A549 (cell line): ENCODE data around the gene SELP. TPM values are rescaled to one million over a fixed set of nuclear protein-coding genes. Genes with fewer than 3 reads are reported as not detected.

Experiments used
- ATAC-seq, 2 experiments: fragments of 200-7000 bp in 1 of 2; fragments of >200 bp in 1 of 2; cut with Nextera tagmentation in 1 of 2; cut with Tn5 transposase in 1 of 2; 3 replicates each; pipeline versions ENCODE4 v1.8.0 to v1.9.1; 2018 to 2020; ENCODE audit warnings: mild to moderate bottlenecking in 1 of 2, moderate library complexity in 1 of 2
- CTCF ChIA-PET: fragments of 300-600 bp; sonication (Branson Sonifier 250); formaldehyde crosslinking; extraction: SDS; loops from one replicate; lab custom pipeline; 2021; ENCODE audit warnings: antibody characterized with exemption, inconsistent platforms; lab: Yijun Ruan, JAX
- POLR2A ChIA-PET: fragments of 350-600 bp; formaldehyde crosslinking; extraction: SDS; loops from one replicate; lab custom pipeline; 2021; ENCODE audit warnings: antibody characterized with exemption, inconsistent platforms; lab: Yijun Ruan, JAX
- DNase-seq, 2 experiments: peaks; one replicate each; pipeline versions ENCODE4 v3.0.0 to v3.0.0-alpha.2; 2011 to 2016; ENCODE audit warnings: low read depth in 1 of 2, low spot score in 1 of 2
- FAIRE-seq: peaks from 2 replicates; lab custom pipeline; 2011; peaks lifted over from hg19 to GRCh38; lab: Jason Lieb, UNC
- H3K27ac ChIP-seq, 2 experiments: fragments of >200 bp; sonication (Bioruptor Twin); formaldehyde crosslinking; 3 replicates each; pipeline ENCODE4 v1.5.1; 2016 to 2017
- H3K4me1 ChIP-seq: fragments of >200 bp; sonication (Bioruptor Twin); formaldehyde crosslinking; 3 replicates; pipeline ENCODE4 v1.6.1; 2016
- H3K4me2 ChIP-seq: fragments of >200 bp; sonication (Bioruptor Twin); formaldehyde crosslinking; 3 replicates; pipeline ENCODE4 v1.6.1; 2016
- H3K4me3 ChIP-seq: fragments of >200 bp; sonication (Bioruptor Twin); formaldehyde crosslinking; 3 replicates; pipeline ENCODE4 v1.5.1; 2016
- H3K9me3 ChIP-seq: fragments of >200 bp; sonication (Bioruptor Twin); formaldehyde crosslinking; 3 replicates; pipeline ENCODE4 v1.6.1; 2016
- ATOH8 ChIP-seq: fragments of 250-450 bp; sonication (Bioruptor Pico); IDR thresholded peaks from 2 replicates; pipeline ENCODE4 v1.5.0; 2020; ENCODE audit warnings: low read depth, mild to moderate bottlenecking, moderate library complexity
- BCL3 ChIP-seq: fragments of >200 bp; sonication (Bioruptor Twin); formaldehyde crosslinking; IDR thresholded peaks from 3 replicates; pipeline ENCODE4 v1.6.1; 2016
- CBX2 ChIP-seq: fragments of 200-600 bp; sonication (generic); IDR thresholded peaks from 2 replicates; pipeline ENCODE4 v1.6.1; 2016; ENCODE audit warnings: low read depth, mild to moderate bottlenecking, borderline replicate concordance
- CTCF ChIP-seq: fragments of >200 bp; sonication (Bioruptor Twin); formaldehyde crosslinking; IDR thresholded peaks from 3 replicates; pipeline ENCODE4 v1.5.1; 2016
- E2F6 ChIP-seq: IDR thresholded peaks from 2 replicates; pipeline ENCODE4 v1.6.1; 2012; ENCODE audit warnings: low read depth, borderline replicate concordance
- EHF ChIP-seq: fragments of 250-450 bp; sonication (Bioruptor Pico); IDR thresholded peaks from 2 replicates; pipeline ENCODE4 v1.5.0; 2020; ENCODE audit warnings: mild to moderate bottlenecking
- EP300 ChIP-seq, 2 experiments: fragments of >200 bp; sonication (Bioruptor Twin); formaldehyde crosslinking; IDR thresholded peaks; 2 replicates in 1 of 2; 3 replicates in 1 of 2; pipeline ENCODE4 v1.6.1; 2016 to 2017
- HDAC2 ChIP-seq: fragments of 200-600 bp; sonication (generic); IDR thresholded peaks from 2 replicates; pipeline ENCODE4 v1.6.1; 2016
- HES2 ChIP-seq: fragments of >200 bp; sonication (Bioruptor Twin); formaldehyde crosslinking; IDR thresholded peaks from 2 replicates; pipeline ENCODE4 v1.6.1; 2016
- HOXB13 ChIP-seq: fragments of 250-450 bp; sonication (Bioruptor Pico); IDR thresholded peaks from 2 replicates; pipeline ENCODE4 v1.5.0; 2020; ENCODE audit warnings: low read depth, mild to moderate bottlenecking, moderate library complexity
- JUN ChIP-seq, 2 experiments: fragments of >200 bp; sonication (Bioruptor Twin); formaldehyde crosslinking; IDR thresholded peaks; 2 replicates in 1 of 2; 3 replicates in 1 of 2; pipeline ENCODE4 v1.6.1; 2016 to 2017
- MAFK ChIP-seq: fragments of 450-650 bp; IDR thresholded peaks from 2 replicates; pipeline ENCODE4 v1.6.1; 2014; ENCODE audit not compliant: partially characterized antibody
- MAZ ChIP-seq: fragments of 150-350 bp; IDR thresholded peaks from 2 replicates; pipeline ENCODE4 v1.6.1; 2014; ENCODE audit warnings: antibody characterized with exemption, low read depth, low read length, borderline replicate concordance
- NPAS2 ChIP-seq: fragments of 250-450 bp; sonication (Bioruptor Pico); IDR thresholded peaks from 2 replicates; pipeline ENCODE4 v1.8.0; 2022; ENCODE audit warnings: mild to moderate bottlenecking, moderate library complexity, borderline replicate concordance
- NR3C1 ChIP-seq: fragments of >200 bp; sonication (Bioruptor Twin); formaldehyde crosslinking; IDR thresholded peaks from 3 replicates; pipeline ENCODE4 v1.6.1; 2017
- PBX3 ChIP-seq: IDR thresholded peaks from 2 replicates; pipeline ENCODE4 v1.6.1; 2012
- RCOR1 ChIP-seq: fragments of 150-350 bp; IDR thresholded peaks from 2 replicates; pipeline ENCODE4 v1.6.1; 2014; ENCODE audit warnings: antibody characterized with exemption, low read length, low read depth
- SMC3 ChIP-seq: fragments of >200 bp; sonication (Bioruptor Twin); formaldehyde crosslinking; IDR thresholded peaks from 3 replicates; pipeline ENCODE4 v1.6.1; 2018; ENCODE audit warnings: inconsistent platforms
- SREBF2 ChIP-seq: fragments of 450-650 bp; IDR thresholded peaks from 2 replicates; pipeline ENCODE4 v1.6.1; 2014; ENCODE audit warnings: mild to moderate bottlenecking, moderate library complexity
- TFCP2L1 ChIP-seq: fragments of 250-450 bp; sonication (Bioruptor Pico); IDR thresholded peaks from 2 replicates; pipeline ENCODE4 v1.5.0; 2021; ENCODE audit warnings: mild to moderate bottlenecking
- TP53 ChIP-seq: fragments of 250-450 bp; sonication (Bioruptor Pico); IDR thresholded peaks from 2 replicates; pipeline ENCODE4 v1.5.0; 2021; ENCODE audit warnings: mild to moderate bottlenecking, moderate library complexity
- ZC3H11A ChIP-seq: fragments of 450-650 bp; IDR thresholded peaks from 2 replicates; pipeline ENCODE4 v1.6.1; 2014; ENCODE audit warnings: antibody characterized with exemption, mild to moderate bottlenecking
- ZFP36 ChIP-seq: fragments of 450-650 bp; IDR thresholded peaks from 2 replicates; pipeline ENCODE4 v1.6.1; 2014; ENCODE audit warnings: borderline replicate concordance; ENCODE audit not compliant: partially characterized antibody
- ZNF302 ChIP-seq: fragments of 250-450 bp; sonication (Bioruptor Pico); IDR thresholded peaks from 2 replicates; pipeline ENCODE4 v1.9.0; 2021; ENCODE audit warnings: inconsistent platforms, mild to moderate bottlenecking, moderate library complexity
- WGBS: methylation state at CpG from one replicate; pipeline ENCODE4 v1.1.6; 2017; ENCODE audit errors: missing lambda C conversion rate; 5-methylcytosine and 5-hydroxymethylcytosine counted together
- polyA plus RNA-seq, 4 experiments: library from polyadenylated mRNA; depleted of rRNA in 3 of 4; stranded (reverse); fragments of >200 nt; fragmentation: RNase III in 1 of 4; extraction: RNeasy Plus Mini Kit Qiagen cat#74134 plus additional on column Dnase treatment in 1 of 4; gene quantifications; 2 replicates in 3 of 4; 3 replicates in 1 of 4; pipeline ENCODE4 v1.2.3, GENCODE V29; 2011 to 2017

SELP gene
- polyA plus RNA-seq, 2 of the 4 experiments (the other 2 are of a cell fraction) = not detected

- ATAC-seq (no peak), DNase-seq (no peak), FAIRE-seq (no peak)
- H3K27ac ChIP-seq = no peak overlapping the region
- H3K4me2 ChIP-seq = no peak overlapping the region
- ChIA-PET CTCF (interaction anchor here (0.7 to 2.2 kb wide), 3 partner anchors 12 to 1091 kb away, joined by 3 to 4 read pairs (median 3); no protein-coding TSS in a partner anchor), POLR2A (no interaction called here)
- peaks cover 15% of the 10 kb centered on the region; the same call in 2 of the 3 replicates for H3K9me3 ChIP-seq
- WGBS = 0% methylated on average over 1 of the region's 1 CpG
- no peaks in the 10 kb centered on the region for H3K4me1 ChIP-seq
- TF ChIP-seq ZFP36 (no peak), EP300 (IDR thresholded peaks at IDR 0.05) (no peak), RCOR1 (no peak), CTCF (no peak), ZNF302 (no peak), JUN (IDR thresholded peaks at IDR 0.05) (no peak), NR3C1 (no peak)
- H3K4me3 ChIP-seq = no peak overlapping the region
Observed at GRCh38 chr1:169634145-169634544, 4.2 kb upstream of the SELP start.

GRCh38 chr1:169631249-169631648 lies 1.3 kb upstream of the SELP start:
- Histone ChIP-seq H3K27ac (no peak overlapping the region), H3K4me1 (no peaks in the 10 kb centered on the region), H3K4me2 (no peak overlapping the region), H3K4me3 (no peak overlapping the region), H3K9me3 (peaks cover 15% of the 10 kb centered on the region; the same call in 2 of the 3 replicates)
- no peak for DNase-seq
- FAIRE-seq = no peak
- ChIA-PET POLR2A (no interaction called here), CTCF (no interaction called here)
- ATAC-seq = no peak
- 6% methylated on average over 3 of the region's 3 CpGs for WGBS
- no peak for TF ChIP-seq MAFK
- TF ChIP-seq HOXB13 (CRISPR knock-in tag) = no peak
- TF ChIP-seq CBX2 = no peak
- TF ChIP-seq PBX3 = no peak
- TF ChIP-seq ATOH8 = no peak
- no peak for TF ChIP-seq E2F6
- no peak for TF ChIP-seq ZC3H11A
- no peak for TF ChIP-seq SMC3

- Histone ChIP-seq H3K4me2 (no peak overlapping the region), H3K27ac (no peak overlapping the region), H3K4me1 (no peaks in the 10 kb centered on the region), H3K9me3 (no peaks in the 10 kb centered on the region), H3K4me3 (no peak overlapping the region)
- FAIRE-seq (no peak), ATAC-seq (no peak), DNase-seq (no peak)
- TF ChIP-seq HDAC2 (no peak), RCOR1 (no peak), EP300 (IDR thresholded peaks at IDR 0.05) (no peak), TFCP2L1 (CRISPR knock-in tag) (no peak), SREBF2 (no peak), NPAS2 (CRISPR knock-in tag) (no peak), MAZ (no peak), BCL3 (no peak), HES2 (no peak), EHF (CRISPR knock-in tag) (no peak), TP53 (CRISPR knock-in tag) (no peak)
- ChIA-PET POLR2A (no interaction called here), CTCF (interaction anchor here (0.6 kb wide), 1 partner anchor 81 kb away, joined by 3 read pairs; no protein-coding TSS in a partner anchor)
- 33% methylated on average over 2 of the region's 2 CpGs for WGBS
Observed at GRCh38 chr1:169624912-169625311, 5.0 kb downstream of the SELP start.
